ENCODE data around the gene ZDHHC22.
A peak's percentile ranks its signal among the peaks of the same experiment; 100 is the strongest.

ZDHHC22 gene

GRCh38 chr14:77158175-77158881 lies 16.7 kb upstream of the ZDHHC22 start (continued):
- TF ChIP-seq KLF8 (tag by site-specific recombination; IDR thresholded peaks at IDR 0.05) = no peak
- TF ChIP-seq ZBTB10 (tag by site-specific recombination; IDR thresholded peaks at IDR 0.05) = 0 out of 2 replicates have a peak, but pooled peaks have one; percentile 21
- no peak for TF ChIP-seq ZFP3 (tag by site-specific recombination; IDR thresholded peaks at IDR 0.05; ENCODE audit: low read depth)
- TF ChIP-seq GLIS1 (tag by site-specific recombination; IDR thresholded peaks at IDR 0.05) = 0 out of 2 replicates have a peak, but pooled peaks have one; percentile 2
- TF ChIP-seq MEIS1 (CRISPR knock-in tag; IDR thresholded peaks at IDR 0.05; ENCODE audit: borderline replicate concordance) = no peak
- TF ChIP-seq ZNF211 (tag by site-specific recombination; IDR thresholded peaks at IDR 0.05; ENCODE audit: low read depth) = no peak
- TF ChIP-seq OSR2 (tag by site-specific recombination; IDR thresholded peaks at IDR 0.05) = peak; percentile 17; the same call in 1 of the 2 replicates
- 0 out of 2 replicates have a peak, but pooled peaks have one; percentile 27 for TF ChIP-seq INSM2 (tag by site-specific recombination; IDR thresholded peaks at IDR 0.05)
- TF ChIP-seq ZXDB (tag by site-specific recombination; IDR thresholded peaks at IDR 0.05) = no peak
- TF ChIP-seq ZNF398 (tag by site-specific recombination; IDR thresholded peaks at IDR 0.05) = peak; percentile 83
- TF ChIP-seq ZNF366 (tag by site-specific recombination; conservative IDR thresholded peaks at IDR 0.05) = 0 out of 2 replicates have a peak, but pooled peaks have one; percentile 20
- no peak for TF ChIP-seq ZNF23 (tag by site-specific recombination; IDR thresholded peaks at IDR 0.05; ENCODE audit: borderline replicate concordance)
- TF ChIP-seq KLF9 (tag by site-specific recombination; IDR thresholded peaks at IDR 0.05; ENCODE audit: low read depth) = 0 out of 2 replicates have a peak, but pooled peaks have one; percentile 12
- 0 out of 2 replicates have a peak, but pooled peaks have one; percentile 46 for TF ChIP-seq PATZ1 (tag by site-specific recombination; IDR thresholded peaks at IDR 0.05)
- TF ChIP-seq ZBTB17 (tag by site-specific recombination; IDR thresholded peaks at IDR 0.05) = peak; percentile 71; the same call in 1 of the 2 replicates
- no peak for TF ChIP-seq ZNF184 (tag by site-specific recombination; IDR thresholded peaks at IDR 0.05)
- TF ChIP-seq ZNF658 (tag by site-specific recombination; IDR thresholded peaks at IDR 0.05) = no peak
- TF ChIP-seq ZFHX2 (tag by site-specific recombination; conservative IDR thresholded peaks at IDR 0.05) = peak; percentile 50; the same call in 1 of the 2 replicates
- peak; percentile 90 for TF ChIP-seq ZIC2 (tag by site-specific recombination; IDR thresholded peaks at IDR 0.05)
- TF ChIP-seq ZNF473 (tag by site-specific recombination; IDR thresholded peaks at IDR 0.05) = no peak
- TF ChIP-seq PRDM1 (tag by site-specific recombination; IDR thresholded peaks at IDR 0.05) = peak; percentile 60; the same call in 1 of the 2 replicates
